Transverse colon (tissue), 4 donors: ENCODE results near the gene MAGI2. TPM values are rescaled to one million over a fixed set of nuclear protein-coding genes. Genes with fewer than 3 reads are reported as not detected.
"Not testable (repeated sequence)": the region's sequence is repeated elsewhere in the genome, so short reads cannot be mapped to it uniquely, and the experiment has no call there.

Experiments used
- DNase-seq: peaks from one replicate; pipeline ENCODE4 v3.0.0-alpha.2; 2019
- H3K27ac ChIP-seq, 4 donors: fragments of 200-600 bp; sonication (generic); 2 replicates each; pipeline ENCODE4 v1.5.1; 2016 to 2018; ENCODE audit warnings: inconsistent platforms in 4 of 4
- H3K27me3 ChIP-seq: fragments of 200-600 bp; sonication (generic); 2 replicates; pipeline ENCODE4 v1.5.1; 2017; ENCODE audit warnings: inconsistent platforms
- H3K36me3 ChIP-seq, 4 donors: fragments of 200-600 bp; sonication (generic); 2 replicates each; pipeline ENCODE4 v1.5.1; 2017 to 2019; ENCODE audit warnings: inconsistent platforms in 4 of 4
- H3K4me1 ChIP-seq, 4 donors: fragments of 200-600 bp; sonication (generic); 2 replicates each; pipeline ENCODE4 v1.5.1; 2017 to 2020; ENCODE audit warnings: inconsistent platforms in 4 of 4
- H3K4me3 ChIP-seq, 4 donors: fragments of 200-600 bp; sonication (generic); 1 replicate in 1 of 4; 2 replicates in 3 of 4; pipeline versions ENCODE4 v1.5.1 to v1.6.1; 2017 to 2019; ENCODE audit warnings: inconsistent platforms in 4 of 4
- H3K9me3 ChIP-seq, 2 donors: fragments of 200-600 bp; sonication (generic); 2 replicates each; pipeline ENCODE4 v1.5.1; 2017 to 2019; ENCODE audit warnings: inconsistent platforms in 2 of 2
- EP300 ChIP-seq: sonication (generic); formaldehyde crosslinking; IDR thresholded peaks from one replicate; pipeline ENCODE4 v1.6.1; 2017; ENCODE audit warnings: antibody characterized with exemption, low read depth
- POLR2A ChIP-seq: fragments of 450-650 bp; IDR thresholded peaks from one replicate; pipeline ENCODE4 v1.6.1; 2016; ENCODE audit warnings: antibody characterized with exemption, mild to moderate bottlenecking, moderate library complexity
- POLR2AphosphoS5 ChIP-seq, 3 donors: sonication (generic); formaldehyde crosslinking; IDR thresholded peaks; one replicate each; pipeline ENCODE4 v1.6.1; 2016; ENCODE audit warnings: antibody characterized with exemption in 3 of 3
- WGBS, 2 donors: methylation state at CpG; one replicate each; pipeline ENCODE4 v1.1.5; 2018; ENCODE audit warnings: low coverage in 1 of 2; 5-methylcytosine and 5-hydroxymethylcytosine counted together
- in situ Hi-C, 4 donors: fragments of 200-750 bp; cut with MboI; loops; one replicate each; pipeline versions ENCODE4 v1.15.0 to v1.15.1; 2017; ENCODE audit warnings: low sequenced_read_pairs in 3 of 4, low pct_ligation_motif_present in 1 of 4, low pct_unique_long_range_greater_than_20kb in 1 of 4
- intact Hi-C: fragments of 100-400 bp; cut with DNase I; formaldehyde crosslinking; loops from one replicate; pipeline ENCODE4 v1.15.1; 2023; ENCODE audit warnings: low total_unique reads
- total RNA-seq, 4 donors: library from RNA; depleted of rRNA; stranded (reverse); fragments of >200 nt; gene quantifications; one replicate each; pipeline ENCODE4 v1.1.0, GENCODE V29; 2016
- TF ChIP-seq, protein P1 (sequence below), 5 experiments: fragments of 200-600 bp in 3 of 5; fragments of 450-650 bp in 2 of 5; sonication (generic) in 3 of 5; IDR thresholded peaks; 1 replicate in 2 of 5; 2 replicates in 3 of 5; pipeline ENCODE4 v1.5.1; 2016 to 2017; ENCODE audit warnings: antibody characterized with exemption in 5 of 5, inconsistent platforms in 3 of 5, mild to moderate bottlenecking in 2 of 5, moderate library complexity in 1 of 5

MAGI2 gene
- total RNA-seq, 4 donors from 2014 or later = 1.6 to 9.7 (median 4.1) TPM

GRCh38 chr7:79035858-79036257 lies 417.6 kb downstream of the MAGI2 start:
- in situ Hi-C loops = no loop called here
- intact Hi-C loops = no loop called here
- no peaks in the 10 kb centered on the region for H3K4me1 ChIP-seq
- H3K9me3 ChIP-seq = no peaks in the 10 kb centered on the region
- TF ChIP-seq POLR2AphosphoS5 (IDR thresholded peaks at IDR 0.05) (no peak), POLR2A (no peak), EP300 (no peak)
- TF ChIP-seq, protein P1, sequence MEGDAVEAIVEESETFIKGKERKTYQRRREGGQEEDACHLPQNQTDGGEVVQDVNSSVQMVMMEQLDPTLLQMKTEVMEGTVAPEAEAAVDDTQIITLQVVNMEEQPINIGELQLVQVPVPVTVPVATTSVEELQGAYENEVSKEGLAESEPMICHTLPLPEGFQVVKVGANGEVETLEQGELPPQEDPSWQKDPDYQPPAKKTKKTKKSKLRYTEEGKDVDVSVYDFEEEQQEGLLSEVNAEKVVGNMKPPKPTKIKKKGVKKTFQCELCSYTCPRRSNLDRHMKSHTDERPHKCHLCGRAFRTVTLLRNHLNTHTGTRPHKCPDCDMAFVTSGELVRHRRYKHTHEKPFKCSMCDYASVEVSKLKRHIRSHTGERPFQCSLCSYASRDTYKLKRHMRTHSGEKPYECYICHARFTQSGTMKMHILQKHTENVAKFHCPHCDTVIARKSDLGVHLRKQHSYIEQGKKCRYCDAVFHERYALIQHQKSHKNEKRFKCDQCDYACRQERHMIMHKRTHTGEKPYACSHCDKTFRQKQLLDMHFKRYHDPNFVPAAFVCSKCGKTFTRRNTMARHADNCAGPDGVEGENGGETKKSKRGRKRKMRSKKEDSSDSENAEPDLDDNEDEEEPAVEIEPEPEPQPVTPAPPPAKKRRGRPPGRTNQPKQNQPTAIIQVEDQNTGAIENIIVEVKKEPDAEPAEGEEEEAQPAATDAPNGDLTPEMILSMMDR (IDR thresholded peaks at IDR 0.05) = no peak
- 85 to 92% methylated on average over 3 of the region's 3 CpGs for WGBS, 2 donors
- no peak overlapping the region for H3K4me3 ChIP-seq
- H3K27me3 ChIP-seq = no peaks in the 10 kb centered on the region
- no peak for DNase-seq
- no peaks in the 10 kb centered on the region for H3K36me3 ChIP-seq
- H3K27ac ChIP-seq = no peak overlapping the region

DNA sequence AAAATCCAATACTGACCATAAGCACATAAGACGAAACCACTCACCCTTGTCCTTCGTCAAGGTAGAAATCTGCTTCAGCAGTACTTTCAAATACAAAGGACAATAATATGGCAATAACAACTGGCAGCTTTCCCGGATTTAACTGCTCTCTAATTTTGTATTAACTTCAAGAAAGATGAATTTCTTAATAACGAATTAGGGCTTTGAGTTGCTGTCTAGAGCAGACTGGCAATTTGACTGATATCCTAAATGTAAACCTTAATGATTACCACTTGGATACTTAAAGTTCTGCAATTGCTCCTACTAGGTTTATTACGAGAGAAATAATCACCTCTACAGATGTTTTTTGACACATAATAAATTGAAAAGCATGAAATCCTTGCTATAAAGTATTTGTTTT lies 418.7 kb downstream of the MAGI2 start:
- in situ Hi-C loops (no loop called here), intact Hi-C loops (no loop called here)
- no peaks in the 10 kb centered on the region for H3K4me1 ChIP-seq
- TF ChIP-seq, protein P1 (IDR thresholded peaks at IDR 0.05) = no peak
- no peak for TF ChIP-seq POLR2A
- no peak for TF ChIP-seq EP300
- TF ChIP-seq POLR2AphosphoS5 (IDR thresholded peaks at IDR 0.05) = no peak
- H3K36me3 ChIP-seq = no peaks in the 10 kb centered on the region
- no peaks in the 10 kb centered on the region for H3K9me3 ChIP-seq
- WGBS, 2 donors = 60 to 64% methylated on average over 5 of the region's 5 CpGs
- no peak overlapping the region for H3K27ac ChIP-seq
- H3K4me3 ChIP-seq = no peak overlapping the region
- no peak for DNase-seq
- H3K27me3 ChIP-seq = no peaks in the 10 kb centered on the region

- H3K9me3 ChIP-seq = peaks cover 0 to 11% of the 10 kb centered on the region in 2 donors
- DNase-seq, H3K36me3 ChIP-seq, H3K27me3 ChIP-seq, H3K4me3 ChIP-seq, in situ Hi-C loops, H3K27ac ChIP-seq, intact Hi-C loops, H3K4me1 ChIP-seq: not testable (repeated sequence)
- WGBS, 2 donors = 58 to 79% methylated on average over 2 of the region's 2 CpGs
Measured at GRCh38 chr7:79019711-79020110, 433.8 kb downstream of the MAGI2 start.

DNA sequence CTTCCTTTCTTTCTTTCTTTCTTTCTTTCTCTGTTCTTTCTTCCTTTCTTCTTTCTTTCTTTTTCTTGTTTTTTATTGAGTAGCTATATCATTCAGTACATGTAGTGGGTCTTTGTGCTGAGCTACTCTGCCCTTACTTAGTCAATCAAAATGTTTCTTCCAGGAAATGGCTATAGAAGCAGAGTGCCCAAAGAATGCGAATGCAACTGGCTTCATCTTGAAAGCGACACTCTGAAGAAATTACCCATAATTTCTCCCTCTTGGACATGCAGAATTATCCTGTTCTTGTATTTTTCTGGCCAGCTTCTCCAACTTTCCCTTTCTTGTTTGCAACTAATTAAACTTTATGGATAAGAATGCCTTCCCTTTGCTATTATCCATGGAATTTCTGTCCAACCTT lies 441.5 kb downstream of the MAGI2 start:
- in situ Hi-C loops (no loop called here), intact Hi-C loops (no loop called here)
- Histone ChIP-seq H3K4me1 (no peaks in the 10 kb centered on the region), H3K27ac (no peak overlapping the region), H3K9me3 (no peaks in the 10 kb centered on the region), H3K27me3 (no peaks in the 10 kb centered on the region), H3K36me3 (no peaks in the 10 kb centered on the region), H3K4me3 (no peak overlapping the region)
- WGBS, 2 donors = 76 to 86% methylated on average over 2 of the region's 2 CpGs
- DNase-seq = no peak
- TF ChIP-seq POLR2AphosphoS5 (IDR thresholded peaks at IDR 0.05) (no peak), POLR2A (no peak), EP300 (no peak)
- TF ChIP-seq, protein P1 (IDR thresholded peaks at IDR 0.05) = no peak

- no peaks in the 10 kb centered on the region for H3K9me3 ChIP-seq
- intact Hi-C loops = no loop called here
- TF ChIP-seq POLR2A (no peak), EP300 (no peak), POLR2AphosphoS5 (IDR thresholded peaks at IDR 0.05) (no peak)
- TF ChIP-seq, protein P1 (IDR thresholded peaks at IDR 0.05) = no peak
- in situ Hi-C loops = no loop called here
- no peaks in the 10 kb centered on the region for H3K36me3 ChIP-seq
- H3K27ac ChIP-seq = no peak overlapping the region
- H3K4me3 ChIP-seq = no peak overlapping the region
- no peaks in the 10 kb centered on the region for H3K27me3 ChIP-seq
- H3K4me1 ChIP-seq = no peaks in the 10 kb centered on the region
- DNase-seq = no peak
Measured at GRCh38 chr7:79009647-79010046, 443.8 kb downstream of the MAGI2 start.
